CD4-positive, alpha-beta T cell treated with Interferon gamma for 1 hour (primary cell): Measurements from ENCODE around the gene CFAP73.
"Not testable (repeated sequence)": the region's sequence is repeated elsewhere in the genome, so short reads cannot be mapped to it uniquely, and the experiment has no call there.

ENCODE experiments used
- DNase-seq: peaks from one replicate; pipeline ENCODE4 v3.0.0-alpha.2; 2020

CFAP73 gene

GRCh38 chr12:113120670-113121370 is 28.7 kb upstream of the CFAP73 start:
- DNase-seq, result no peak

GRCh38 chr12:113127791-113128199 is 21.7 kb upstream of the CFAP73 start:
- no peak for DNase-seq

GRCh38 chr12:113128802-113129663 is 20.5 kb upstream of the CFAP73 start:
- DNase-seq, result no peak

- DNase-seq, result no peak
Observed at GRCh38 chr12:113129664-113130456, 19.7 kb upstream of the CFAP73 start.

GRCh38 chr12:113130457-113131135 is 18.9 kb upstream of the CFAP73 start:
- DNase-seq, result peak; percentile 12

GRCh38 chr12:113131556-113131955 is 18.0 kb upstream of the CFAP73 start:
- no peak for DNase-seq

GRCh38 chr12:113133036-113133435 is 16.5 kb upstream of the CFAP73 start:
- no peak for DNase-seq

GRCh38 chr12:113133666-113134065 is 15.9 kb upstream of the CFAP73 start:
- no peak for DNase-seq

GRCh38 chr12:113134071-113134470 is 15.5 kb upstream of the CFAP73 start:
- DNase-seq, result no peak

GRCh38 chr12:113134521-113134951 is 15.0 kb upstream of the CFAP73 start:
- DNase-seq, result no peak

GRCh38 chr12:113135178-113136127 is 14.1 kb upstream of the CFAP73 start, which contains the start of gene RASAL1:
RASAL1 (minus strand) TSS chr12:113135761; CDS start chr12:113135462, 299 bp downstream.
- DNase-seq, result peak; percentile 76

GRCh38 chr12:113136128-113136989 is 13.2 kb upstream of the CFAP73 start:
- DNase-seq, result peak; percentile 67

GRCh38 chr12:113136990-113137511 is 12.5 kb upstream of the CFAP73 start:
- no peak for DNase-seq

GRCh38 chr12:113137861-113138783 is 11.4 kb upstream of the CFAP73 start:
- no peak for DNase-seq

GRCh38 chr12:113138826-113139225 is 10.7 kb upstream of the CFAP73 start:
- no peak for DNase-seq

- no peak for DNase-seq
Observed at GRCh38 chr12:113140706-113141105, 8.8 kb upstream of the CFAP73 start.

GRCh38 chr12:113141716-113142115 is 7.8 kb upstream of the CFAP73 start:
- not testable (repeated sequence) for DNase-seq

- peak; percentile 38 for DNase-seq
Observed at GRCh38 chr12:113142173-113142885, 7.2 kb upstream of the CFAP73 start.
